CD4-positive, CD25-positive, alpha-beta regulatory T cell (primary cell): ENCODE data around the gene OR52N1. TPM values are rescaled to one million over a fixed set of nuclear protein-coding genes. Genes with fewer than 3 reads are reported as not detected.

Source experiments
- ATAC-seq, 2 donors: fragments of 150-1000 bp; cut with Tn5 transposase; one replicate each; pipeline ENCODE4 v1.10.0; 2021; ENCODE audit warnings: low read depth in 2 of 2, moderate number of reproducible peaks in 2 of 2, moderate library complexity in 1 of 2
- DNase-seq, 3 donors: peaks; one replicate each; pipeline versions ENCODE4 v3.0.0 to v3.0.0-alpha.2; 2012 to 2022; ENCODE audit warnings: mixed read lengths in 1 of 3
- H3K27ac ChIP-seq: one replicate; pipeline ENCODE4 v1.7.0; 2013; ENCODE audit warnings: mild to moderate bottlenecking, low read length; ENCODE audit not compliant: insufficient read depth, poor library complexity, severe bottlenecking
- H3K27me3 ChIP-seq: one replicate; pipeline ENCODE4 v1.7.0; 2013; ENCODE audit warnings: low read length; ENCODE audit not compliant: control insufficient read depth, insufficient read depth
- H3K36me3 ChIP-seq: one replicate; pipeline ENCODE4 v1.7.0; 2013; ENCODE audit warnings: mild to moderate bottlenecking, low read length, moderate library complexity; ENCODE audit not compliant: control insufficient read depth, insufficient read depth
- H3K4me1 ChIP-seq: 2 replicates; pipeline ENCODE4 v1.7.0; 2013; ENCODE audit warnings: mild to moderate bottlenecking, low read length; ENCODE audit not compliant: insufficient read depth, control insufficient read depth, poor library complexity, severe bottlenecking
- H3K4me3 ChIP-seq: one replicate; pipeline ENCODE4 v1.7.0; 2013; ENCODE audit warnings: low read depth, mild to moderate bottlenecking, low read length, moderate library complexity
- H3K9me3 ChIP-seq, 2 experiments: 1 replicate in 1 of 2; 2 replicates in 1 of 2; pipeline ENCODE4 v1.7.0; 2013; ENCODE audit warnings: low read length in 2 of 2, mild to moderate bottlenecking in 1 of 2, moderate library complexity in 1 of 2; ENCODE audit not compliant: control insufficient read depth in 2 of 2
- H3K27ac Mint-ChIP-seq, 3 donors: one replicate each; pipeline ENCODE4 v1.8.0; 2020 to 2022; ENCODE audit warnings: mild to moderate bottlenecking in 3 of 3, mixed read lengths in 3 of 3, moderate library complexity in 2 of 3
- H3K27me3 Mint-ChIP-seq: one replicate; pipeline ENCODE4 v1.8.0; 2022; ENCODE audit warnings: mild to moderate bottlenecking, mixed read lengths
- H3K36me3 Mint-ChIP-seq: one replicate; pipeline ENCODE4 v1.8.0; 2020; ENCODE audit warnings: mixed read lengths
- H3K4me1 Mint-ChIP-seq, 4 donors: one replicate each; pipeline ENCODE4 v1.8.0; 2020 to 2022; ENCODE audit warnings: mixed read lengths in 4 of 4, mild to moderate bottlenecking in 1 of 4
- H3K4me3 Mint-ChIP-seq, 4 donors: one replicate each; pipeline ENCODE4 v1.8.0; 2020 to 2022; ENCODE audit warnings: mild to moderate bottlenecking in 4 of 4, mixed read lengths in 4 of 4, moderate library complexity in 3 of 4
- H3K9me3 Mint-ChIP-seq, 7 donors: one replicate each; pipeline ENCODE4 v1.8.0; 2020 to 2022; ENCODE audit warnings: mixed read lengths in 7 of 7, mild to moderate bottlenecking in 3 of 7, moderate library complexity in 2 of 7
- polyA plus RNA-seq, 4 donors: library from polyadenylated mRNA; unstranded; fragments of 300-500 nt; fragmentation: Illumina TruSeq; gene quantifications; one replicate each; pipeline ENCODE4 v1.2.3, GENCODE V29; 2021
- total RNA-seq: library from RNA; stranded (reverse); gene quantifications from one replicate; pipeline ENCODE4 v1.2.3, GENCODE V29; 2022

The OR52N1 gene
- total RNA-seq (not detected), polyA plus RNA-seq (not detected)

DNA sequence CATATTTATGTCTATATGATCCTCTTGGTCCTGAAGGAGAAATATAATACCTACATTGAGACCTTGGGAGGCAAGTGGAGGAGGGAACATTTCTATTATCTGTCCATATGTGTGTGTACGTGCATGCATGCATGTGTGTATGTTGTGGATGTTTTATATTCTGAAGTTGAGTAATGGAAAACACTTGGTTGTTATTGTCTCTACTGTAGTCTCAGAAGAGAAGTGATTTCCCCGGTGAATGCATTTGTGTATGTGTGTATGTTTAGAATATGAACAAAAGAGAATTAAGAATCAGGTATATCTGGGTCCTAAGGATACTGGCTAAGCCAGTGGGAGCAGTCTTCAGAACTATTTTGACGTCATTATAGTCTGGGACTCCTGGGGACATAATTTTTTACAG lies at the start of gene OR52N1:
OR52N1 (minus strand) TSS at position 101 of the 400 bp plus-strand sequence. CDS start 2,449 bp downstream, outside the sequence.
- H3K36me3 Mint-ChIP-seq: no peaks in the 10 kb centered on the region
- H3K27me3 Mint-ChIP-seq: peaks cover 6% of the 10 kb centered on the region
- Histone ChIP-seq H3K36me3 (no peaks in the 10 kb centered on the region), H3K4me3 (no peak within 1 kb of the TSS), H3K4me1 (no peaks in the 10 kb centered on the region), H3K27ac (no peak within 1 kb of the TSS), H3K27me3 (no peaks in the 10 kb centered on the region), H3K9me3 (no peaks in the 10 kb centered on the region)
- H3K4me1 Mint-ChIP-seq: no peaks in the 10 kb centered on the region
- no peak within 1 kb of the TSS for H3K27ac Mint-ChIP-seq
- ATAC-seq (no peak), DNase-seq (no peak)
- H3K4me3 Mint-ChIP-seq: no peak within 1 kb of the TSS
- peaks cover 0 to 1% (median 0%) of the 10 kb centered on the region in 7 donors for H3K9me3 Mint-ChIP-seq

DNA sequence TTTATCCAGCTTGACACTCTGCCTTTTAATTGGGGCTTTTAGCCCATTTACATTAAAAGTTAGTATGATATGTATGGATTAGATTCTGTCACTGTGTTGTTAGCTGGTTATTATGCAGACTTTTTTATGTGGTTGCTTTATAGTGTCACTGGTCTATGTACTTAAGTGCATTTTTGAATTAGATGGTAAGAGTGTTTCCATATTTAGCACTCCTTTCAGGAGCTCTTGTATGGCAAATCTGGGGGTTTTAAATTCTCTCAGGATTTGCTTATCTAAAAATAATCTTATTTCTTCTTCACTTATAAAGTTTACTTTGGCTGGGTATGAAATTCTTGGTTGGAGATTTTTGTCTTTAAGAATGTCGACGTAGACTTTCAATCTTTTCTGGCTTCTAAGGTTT lies 46.6 kb upstream of the OR52N1 start:
- Histone ChIP-seq H3K9me3 (peaks cover 0 to 2% of the 10 kb centered on the region in 2 experiments), H3K27me3 (no peaks in the 10 kb centered on the region), H3K27ac (no peak overlapping the region), H3K4me3 (no peak overlapping the region), H3K36me3 (no peaks in the 10 kb centered on the region), H3K4me1 (no peaks in the 10 kb centered on the region)
- ATAC-seq: no peak
- DNase-seq: no peak
- no peaks in the 10 kb centered on the region for H3K27me3 Mint-ChIP-seq
- H3K36me3 Mint-ChIP-seq: no peaks in the 10 kb centered on the region
- peaks cover 0 to 3% (median 0%) of the 10 kb centered on the region in 7 donors for H3K9me3 Mint-ChIP-seq
- no peak overlapping the region for H3K27ac Mint-ChIP-seq
- no peaks in the 10 kb centered on the region for H3K4me1 Mint-ChIP-seq
- H3K4me3 Mint-ChIP-seq: no peak overlapping the region

DNA sequence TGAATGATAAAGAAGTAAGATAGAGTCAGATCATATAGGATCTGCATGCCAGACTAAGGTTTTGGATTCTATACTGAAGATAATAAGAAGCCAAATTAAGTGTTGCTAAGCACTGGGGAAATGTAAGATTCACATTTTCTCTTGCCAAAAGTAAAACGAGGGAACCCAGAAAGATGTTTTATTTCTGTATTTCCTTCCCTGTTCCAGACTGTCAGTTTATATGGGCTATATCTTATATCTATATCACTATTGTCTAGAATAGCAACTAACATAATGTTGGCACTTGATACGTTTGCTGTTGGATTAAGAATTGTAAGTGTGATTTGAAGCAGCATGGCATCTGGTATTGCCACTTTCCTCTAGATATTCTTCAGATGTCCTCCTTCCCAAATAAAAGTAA lies 42.4 kb upstream of the OR52N1 start:
- Histone ChIP-seq H3K4me3 (no peak overlapping the region), H3K4me1 (no peaks in the 10 kb centered on the region), H3K9me3 (no peaks in the 10 kb centered on the region), H3K27ac (no peak overlapping the region), H3K36me3 (no peaks in the 10 kb centered on the region), H3K27me3 (no peaks in the 10 kb centered on the region)
- no peak for DNase-seq
- no peak overlapping the region for H3K27ac Mint-ChIP-seq
- H3K4me3 Mint-ChIP-seq: no peak overlapping the region
- no peaks in the 10 kb centered on the region for H3K36me3 Mint-ChIP-seq
- H3K9me3 Mint-ChIP-seq: peaks cover 0 to 3% (median 0%) of the 10 kb centered on the region in 7 donors
- H3K4me1 Mint-ChIP-seq: no peaks in the 10 kb centered on the region
- ATAC-seq: no peak
- H3K27me3 Mint-ChIP-seq: no peaks in the 10 kb centered on the region

DNA sequence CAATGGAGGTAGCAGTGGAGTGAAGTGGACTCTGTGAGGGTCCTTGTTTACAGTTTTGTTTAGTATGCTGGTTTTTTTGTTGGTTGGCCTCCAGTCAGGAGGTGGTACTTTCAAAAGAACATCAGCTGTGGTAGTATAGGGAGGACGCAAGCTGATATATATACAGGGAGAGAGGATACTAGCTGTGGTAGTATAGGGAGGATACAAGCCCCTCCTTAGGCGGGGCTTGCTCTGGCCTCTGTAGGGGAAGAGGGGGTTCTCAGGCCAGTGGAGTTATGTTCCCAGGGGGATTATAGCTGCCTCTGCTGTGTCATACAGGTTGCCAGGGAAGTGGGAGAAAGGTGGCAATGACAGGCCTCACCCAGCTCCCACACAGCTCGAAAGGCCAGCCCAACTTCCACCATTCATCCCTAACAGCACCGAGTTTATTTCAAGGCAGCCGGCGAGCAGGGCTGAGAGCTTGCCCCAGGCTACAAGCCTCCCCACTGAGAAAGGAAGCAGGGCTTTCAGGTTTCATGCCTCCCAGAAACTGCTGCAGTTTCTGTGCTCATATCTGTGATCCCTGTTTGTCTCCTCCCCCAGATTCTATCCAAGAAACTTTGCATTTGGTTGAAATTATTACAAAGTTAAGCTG lies 40.2 kb upstream of the OR52N1 start:
- DNase-seq (no peak), ATAC-seq (no peak)
- Mint-ChIP-seq H3K27ac (no peak overlapping the region), H3K4me3 (no peak overlapping the region), H3K9me3 (peaks cover 0 to 3% (median 0%) of the 10 kb centered on the region in 7 donors), H3K36me3 (no peaks in the 10 kb centered on the region), H3K27me3 (peaks cover 7% of the 10 kb centered on the region), H3K4me1 (no peaks in the 10 kb centered on the region)
- Histone ChIP-seq H3K4me1 (no peaks in the 10 kb centered on the region), H3K36me3 (no peaks in the 10 kb centered on the region), H3K27me3 (no peaks in the 10 kb centered on the region), H3K27ac (no peak overlapping the region), H3K9me3 (no peaks in the 10 kb centered on the region), H3K4me3 (no peak overlapping the region)

DNA sequence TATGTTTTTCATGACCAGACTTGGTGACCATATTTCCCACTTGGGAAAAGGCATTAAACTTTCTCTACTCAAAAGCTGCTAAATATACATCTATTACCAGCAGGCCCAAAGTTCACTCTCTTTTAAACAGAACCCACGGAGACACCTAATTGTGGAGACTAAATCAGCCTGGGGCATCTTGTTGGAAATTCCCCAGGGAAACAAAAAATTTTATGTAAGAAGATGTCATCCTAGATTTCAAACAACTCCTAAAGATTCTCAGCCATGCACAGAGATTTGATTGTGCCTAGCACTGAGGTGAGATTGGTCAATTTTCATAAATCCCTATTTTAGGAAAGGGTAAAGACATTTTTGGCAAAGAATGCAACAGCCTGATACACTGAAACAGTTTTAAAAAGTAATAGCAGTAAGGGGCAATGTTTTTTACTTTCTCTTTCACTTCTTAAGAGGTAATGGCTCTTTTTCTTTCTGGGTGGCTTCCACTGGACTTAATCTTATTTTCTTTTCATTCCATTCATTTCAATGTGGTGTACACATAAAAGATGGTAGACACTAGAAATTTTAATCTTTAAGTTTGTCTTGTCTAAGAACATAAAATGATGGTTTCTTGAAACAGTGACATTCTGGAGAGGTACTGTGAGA lies 27.3 kb upstream of the OR52N1 start:
- Mint-ChIP-seq H3K27me3 (no peaks in the 10 kb centered on the region), H3K4me1 (peaks cover 0 to 11% (median 6%) of the 10 kb centered on the region in 4 donors), H3K27ac (peak overlapping the region; percentile 33 to 52 (median 33)), H3K36me3 (no peaks in the 10 kb centered on the region), H3K4me3 (peak overlapping the region; percentile 5 to 87 (median 81)), H3K9me3 (no peaks in the 10 kb centered on the region)
- Histone ChIP-seq H3K27me3 (no peaks in the 10 kb centered on the region), H3K4me3 (peak overlapping the region; percentile 74), H3K27ac (no peak overlapping the region), H3K9me3 (no peaks in the 10 kb centered on the region), H3K36me3 (no peaks in the 10 kb centered on the region), H3K4me1 (peaks cover 9% of the 10 kb centered on the region)
- no peak for ATAC-seq
- peak in 2 of 3 donors; percentile 2 to 39 for DNase-seq

DNA sequence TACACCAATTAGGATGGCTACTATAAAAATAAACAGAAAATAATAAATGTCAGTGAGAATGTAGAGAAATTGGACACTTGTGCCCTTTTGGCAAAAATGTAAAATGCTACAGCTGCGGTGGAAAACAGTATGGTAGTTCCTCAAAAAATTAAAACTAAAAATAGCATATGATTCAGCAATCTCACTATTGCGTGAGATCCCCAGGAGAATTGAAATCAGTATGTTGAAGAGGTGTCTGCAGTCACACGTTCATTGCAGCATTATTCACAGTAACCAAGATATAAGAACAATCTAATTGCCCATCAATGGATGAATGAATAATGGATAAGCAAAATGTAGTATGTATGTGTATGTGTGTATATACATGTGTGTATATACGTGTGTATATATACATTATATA lies 24.5 kb upstream of the OR52N1 start:
- H3K27me3 Mint-ChIP-seq: peaks cover 4% of the 10 kb centered on the region
- Histone ChIP-seq H3K4me3 (no peak overlapping the region), H3K27ac (no peak overlapping the region), H3K36me3 (no peaks in the 10 kb centered on the region), H3K9me3 (no peaks in the 10 kb centered on the region), H3K27me3 (no peaks in the 10 kb centered on the region), H3K4me1 (peaks cover 9% of the 10 kb centered on the region)
- H3K36me3 Mint-ChIP-seq: no peaks in the 10 kb centered on the region
- no peaks in the 10 kb centered on the region for H3K9me3 Mint-ChIP-seq
- H3K4me3 Mint-ChIP-seq: no peak overlapping the region
- H3K4me1 Mint-ChIP-seq: peaks cover 0 to 11% (median 6%) of the 10 kb centered on the region in 4 donors
- DNase-seq (no peak), ATAC-seq (no peak)
- H3K27ac Mint-ChIP-seq: no peak overlapping the region

DNA sequence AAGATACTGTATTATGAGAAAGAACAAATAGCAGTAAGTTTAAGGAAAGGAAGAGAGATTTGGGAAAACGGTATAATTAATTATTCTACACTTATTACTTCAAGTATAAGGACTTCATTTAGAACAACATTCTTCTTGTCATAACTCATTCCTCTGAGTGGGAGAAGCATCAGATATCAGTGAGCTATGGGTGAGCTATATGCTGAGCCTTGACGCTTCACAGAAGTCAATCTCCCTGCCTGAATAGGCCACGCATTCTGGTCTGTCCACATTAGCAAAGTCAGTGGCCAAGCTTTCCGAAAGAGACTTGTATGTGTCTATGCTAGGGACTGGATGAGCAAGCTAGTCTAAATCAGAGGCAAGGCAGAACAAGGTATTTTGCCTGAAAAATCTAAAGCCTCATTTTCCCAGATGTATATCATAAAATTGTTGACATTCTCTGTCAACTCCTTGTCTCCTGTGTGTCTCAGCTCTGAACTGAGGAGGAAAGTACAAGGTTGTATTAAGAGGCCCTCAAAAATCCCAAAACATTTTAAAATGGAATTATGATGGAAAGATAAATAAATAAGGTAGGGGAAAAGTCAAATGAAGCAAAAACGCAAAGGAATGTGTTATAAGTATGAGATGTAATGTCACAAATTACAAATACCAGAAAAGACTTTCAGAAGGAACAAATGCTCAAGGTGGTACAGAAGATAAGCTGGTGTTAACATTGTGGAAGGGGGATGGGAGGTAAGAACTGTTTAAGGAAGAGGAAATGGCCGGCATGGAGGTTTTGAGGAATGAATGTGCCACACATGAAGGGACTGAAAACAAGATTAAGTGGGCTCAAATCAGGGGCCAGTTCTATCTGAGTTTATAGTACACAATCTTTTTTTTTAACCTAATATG lies 19.1 kb upstream of the OR52N1 start:
- peaks cover 8% of the 10 kb centered on the region for H3K27me3 ChIP-seq
- H3K27ac Mint-ChIP-seq: no peak overlapping the region
- DNase-seq: no peak
- no peak overlapping the region for H3K27ac ChIP-seq
- peaks cover 0 to 2% (median 0%) of the 10 kb centered on the region in 7 donors for H3K9me3 Mint-ChIP-seq
- peaks cover 9% of the 10 kb centered on the region for H3K4me1 ChIP-seq
- H3K9me3 ChIP-seq: no peaks in the 10 kb centered on the region
- no peaks in the 10 kb centered on the region for H3K36me3 ChIP-seq
- no peak overlapping the region for H3K4me3 ChIP-seq
- peaks cover 0 to 19% (median 9%) of the 10 kb centered on the region in 4 donors for H3K4me1 Mint-ChIP-seq
- H3K27me3 Mint-ChIP-seq: peaks cover 25% of the 10 kb centered on the region
- ATAC-seq: no peak
- no peaks in the 10 kb centered on the region for H3K36me3 Mint-ChIP-seq
- H3K4me3 Mint-ChIP-seq: no peak overlapping the region
